Osteoblast (primary cell): Measurements from ENCODE around the gene MTF2. TPM values are rescaled to one million over a fixed set of nuclear protein-coding genes. Genes with fewer than 3 reads are reported as not detected.

Source experiments
- DNase-seq: peaks from one replicate; pipeline ENCODE4 v3.0.0; 2011; ENCODE audit warnings: low spot score, mixed read lengths; ENCODE audit not compliant: insufficient read length; ENCODE audit errors: missing footprints
- H2AFZ ChIP-seq: 2 replicates; pipeline ENCODE4 v1.6.0; 2011; ENCODE audit warnings: mild to moderate bottlenecking, low read length
- H3K27ac ChIP-seq: 2 replicates; pipeline ENCODE4 v1.5.1; 2011; ENCODE audit warnings: mild to moderate bottlenecking, low read depth, low read length, moderate library complexity
- H3K27me3 ChIP-seq: 2 replicates; pipeline ENCODE4 v1.6.0; 2012; ENCODE audit warnings: mild to moderate bottlenecking, control low read depth, inconsistent platforms, low read length, moderate library complexity; ENCODE audit not compliant: insufficient read depth
- H3K36me3 ChIP-seq: 2 replicates; pipeline ENCODE4 v1.5.1; 2011; ENCODE audit warnings: mild to moderate bottlenecking, low read length, control low read depth, moderate library complexity; ENCODE audit not compliant: insufficient read depth
- H3K4me1 ChIP-seq: 2 replicates; pipeline ENCODE4 v1.5.1; 2011; ENCODE audit warnings: mild to moderate bottlenecking, low read length, control low read depth, moderate library complexity; ENCODE audit not compliant: insufficient read depth
- H3K4me2 ChIP-seq: 2 replicates; pipeline ENCODE4 v1.6.0; 2011; ENCODE audit warnings: mild to moderate bottlenecking, low read length; ENCODE audit not compliant: insufficient read depth
- H3K4me3 ChIP-seq: fragments of 200-600 bp; sonication (generic); 3 replicates; pipeline ENCODE4 v1.5.1; 2012; ENCODE audit warnings: mild to moderate bottlenecking, low read length, inconsistent platforms; ENCODE audit not compliant: insufficient read depth
- H3K79me2 ChIP-seq: 2 replicates; pipeline ENCODE4 v1.6.0; 2012; ENCODE audit warnings: mild to moderate bottlenecking, low read length, control low read depth, inconsistent platforms; ENCODE audit not compliant: insufficient read depth
- H3K9me3 ChIP-seq: 2 replicates; pipeline ENCODE4 v1.5.1; 2011; ENCODE audit warnings: low read depth, low read length, control low read depth
- H4K20me1 ChIP-seq: 2 replicates; pipeline ENCODE4 v1.6.0; 2012; ENCODE audit warnings: mild to moderate bottlenecking, low read length, control low read depth; ENCODE audit not compliant: insufficient read depth
- CTCF ChIP-seq: IDR thresholded peaks from 2 replicates; pipeline ENCODE4 v1.5.1; 2011; ENCODE audit warnings: mild to moderate bottlenecking, low read depth, low read length, moderate library complexity; ENCODE audit errors: extremely low read depth
- total RNA-seq: library from RNA; depleted of rRNA; stranded (reverse); fragments of >200 nt; gene quantifications from 2 replicates; pipeline ENCODE4 v1.2.3, GENCODE V29; 2012

MTF2 gene
- total RNA-seq, 1 donor, result 15.9 TPM

GRCh38 chr1:93123201-93123783 lies 44.2 kb downstream of the MTF2 start:
- no peak for DNase-seq
- no peak overlapping the region for H3K4me2 ChIP-seq
- no peak for TF ChIP-seq CTCF

GRCh38 chr1:93124556-93125355 lies 45.7 kb downstream of the MTF2 start:
- DNase-seq, result no peak
- Histone ChIP-seq H3K4me1 (no peaks in the 10 kb centered on the region), H3K27me3 (no peaks in the 10 kb centered on the region), H3K27ac (no peak overlapping the region), H4K20me1 (no peaks in the 10 kb centered on the region), H3K9me3 (no peaks in the 10 kb centered on the region), H3K4me2 (no peak overlapping the region), H3K79me2 (no peaks in the 10 kb centered on the region), H3K36me3 (peaks cover 2% of the 10 kb centered on the region), H3K4me3 (no peak overlapping the region), H2AFZ (no peak overlapping the region)
- TF ChIP-seq CTCF, result no peak

More at GRCh38 chr1:93123201-93123783, 44.2 kb downstream of the MTF2 start:
- Histone ChIP-seq H3K79me2 (no peaks in the 10 kb centered on the region), H4K20me1 (no peaks in the 10 kb centered on the region), H3K4me1 (no peaks in the 10 kb centered on the region), H3K27ac (no peak overlapping the region), H3K36me3 (peaks cover 12% of the 10 kb centered on the region), H3K27me3 (no peaks in the 10 kb centered on the region), H3K4me3 (no peak overlapping the region), H3K9me3 (no peaks in the 10 kb centered on the region), H2AFZ (no peak overlapping the region)

- Histone ChIP-seq H3K27ac (no peak overlapping the region), H3K9me3 (no peaks in the 10 kb centered on the region), H3K4me3 (no peak overlapping the region), H4K20me1 (no peaks in the 10 kb centered on the region), H3K27me3 (no peaks in the 10 kb centered on the region), H3K36me3 (peaks cover 4% of the 10 kb centered on the region), H3K4me1 (no peaks in the 10 kb centered on the region), H3K4me2 (no peak overlapping the region), H3K79me2 (no peaks in the 10 kb centered on the region), H2AFZ (no peak overlapping the region)
- no peak for DNase-seq
- TF ChIP-seq CTCF, result no peak
Observed at GRCh38 chr1:93129507-93130099, 50.5 kb downstream of the MTF2 start.

- no peak overlapping the region for H2AFZ ChIP-seq
- no peak for DNase-seq
- H3K4me1 ChIP-seq, result no peaks in the 10 kb centered on the region
- no peak overlapping the region for H3K27ac ChIP-seq
- no peaks in the 10 kb centered on the region for H3K27me3 ChIP-seq
- H3K9me3 ChIP-seq, result no peaks in the 10 kb centered on the region
- no peaks in the 10 kb centered on the region for H3K79me2 ChIP-seq
- H3K4me2 ChIP-seq, result no peak overlapping the region
- no peak overlapping the region for H3K4me3 ChIP-seq
- no peak for TF ChIP-seq CTCF
- no peaks in the 10 kb centered on the region for H4K20me1 ChIP-seq
- H3K36me3 ChIP-seq, result peaks cover 18% of the 10 kb centered on the region
Observed at GRCh38 chr1:93132638-93133037, 53.6 kb downstream of the MTF2 start.
